Measurements from ENCODE around the gene SNCAIP.
"Not testable (repeated sequence)": the region's sequence is repeated elsewhere in the genome, so short reads cannot be mapped to it uniquely, and the experiment has no call there.

SNCAIP gene

DNA sequence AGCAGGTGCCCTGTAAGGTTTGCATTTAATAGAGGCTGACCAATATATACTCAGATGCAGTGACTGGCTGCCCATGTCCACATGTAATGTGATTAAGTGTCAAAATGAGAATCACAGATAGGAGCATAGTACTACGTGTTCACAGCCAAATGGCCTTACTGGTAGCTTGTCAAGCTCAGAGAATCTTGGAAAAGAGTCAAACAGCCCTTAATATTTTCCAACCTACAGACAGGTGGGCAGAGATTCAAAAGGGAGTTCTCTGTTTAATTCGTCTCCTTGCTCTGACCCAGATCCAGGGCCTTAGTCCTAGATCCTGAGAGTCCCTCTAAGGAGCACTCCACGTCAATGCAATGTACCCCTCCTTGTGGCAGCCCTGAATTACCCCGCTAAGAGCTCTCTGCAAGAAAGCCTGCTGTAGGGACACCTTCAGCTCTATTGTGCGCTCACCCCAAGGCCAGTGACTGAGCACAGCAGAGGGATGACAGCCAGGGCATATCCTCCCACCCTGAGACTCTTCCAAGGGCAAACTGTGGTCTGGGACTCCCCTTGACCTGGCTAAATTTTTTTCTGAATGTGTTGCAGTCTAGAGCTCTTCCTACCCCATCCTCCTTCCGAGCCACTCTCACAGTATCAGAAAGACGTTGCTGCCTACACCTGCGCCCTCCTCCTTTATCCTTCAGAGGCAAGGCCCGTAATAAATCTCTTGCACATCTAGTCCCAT lies 159.2 kb downstream of the SNCAIP start:
- DNase-seq = no peak

DNA sequence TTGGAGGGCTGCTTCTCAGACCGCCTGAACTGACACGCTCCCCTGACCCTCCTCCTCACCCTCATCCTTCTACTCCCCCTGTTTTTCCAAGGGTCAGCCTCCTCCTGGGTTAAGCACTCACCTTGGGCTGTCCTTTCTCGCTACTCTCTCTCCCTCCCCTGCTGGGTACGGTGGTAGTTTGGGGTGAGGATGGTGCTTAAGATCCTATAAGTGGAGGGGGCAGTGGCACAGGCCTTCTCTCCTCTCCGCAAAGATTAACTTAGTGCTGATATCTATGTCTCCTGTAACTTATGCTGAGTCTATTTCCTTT lies 159.7 kb downstream of the SNCAIP start:
- DNase-seq = no peak

GRCh38 chr5:122473138-122473843 lies 161.3 kb downstream of the SNCAIP start:
- no peak for DNase-seq

- no peak for DNase-seq
Observed at GRCh38 chr5:122473941-122474340, 161.9 kb downstream of the SNCAIP start.

- no peak for DNase-seq
Observed at GRCh38 chr5:122478741-122479442, 166.9 kb downstream of the SNCAIP start.

DNA sequence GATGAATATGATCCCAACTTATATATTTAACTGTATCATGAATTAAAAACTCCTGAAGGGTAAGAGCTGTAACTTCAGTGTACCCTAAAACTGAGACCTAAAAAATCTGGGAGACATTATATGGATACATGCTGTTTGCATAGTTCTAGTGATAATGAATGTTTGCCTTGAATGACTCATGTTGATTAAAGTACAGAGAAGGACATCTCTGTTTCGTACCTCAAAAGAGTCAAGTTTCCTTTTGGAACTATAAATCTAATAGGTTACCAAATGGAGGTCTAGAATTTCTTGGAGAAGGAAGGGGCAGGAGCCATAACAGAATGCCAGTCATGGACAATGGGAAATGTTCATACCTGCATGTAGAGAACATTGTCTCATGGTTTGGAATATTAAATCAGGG lies 168.1 kb downstream of the SNCAIP start:
- no peak for DNase-seq

- no peak for DNase-seq
Observed at GRCh38 chr5:122484103-122484502, 172.1 kb downstream of the SNCAIP start.

DNA sequence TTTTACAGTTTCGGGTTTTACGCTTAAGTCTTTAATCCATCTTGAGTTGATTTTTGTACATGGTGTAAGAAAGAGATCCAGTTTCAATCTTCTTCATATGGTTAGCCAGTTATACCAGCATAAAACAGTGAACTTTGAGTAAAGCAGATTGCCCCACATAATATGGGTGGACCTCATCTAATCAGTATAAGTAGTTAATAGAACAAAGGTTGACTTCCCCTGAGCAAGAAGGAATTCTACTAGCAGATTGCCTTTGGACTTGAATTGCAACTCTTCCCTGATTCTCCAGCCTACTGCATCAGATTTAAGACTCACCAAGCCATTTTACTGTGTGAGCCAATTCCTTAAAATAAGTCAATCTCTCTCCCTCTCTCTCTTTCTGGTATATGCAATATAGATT lies 173.2 kb downstream of the SNCAIP start:
- DNase-seq = no peak

- not testable (repeated sequence) for DNase-seq
Observed at GRCh38 chr5:122486616-122487015, 174.6 kb downstream of the SNCAIP start.

- no peak for DNase-seq
Observed at GRCh38 chr5:122490718-122491117, 178.7 kb downstream of the SNCAIP start.

DNA sequence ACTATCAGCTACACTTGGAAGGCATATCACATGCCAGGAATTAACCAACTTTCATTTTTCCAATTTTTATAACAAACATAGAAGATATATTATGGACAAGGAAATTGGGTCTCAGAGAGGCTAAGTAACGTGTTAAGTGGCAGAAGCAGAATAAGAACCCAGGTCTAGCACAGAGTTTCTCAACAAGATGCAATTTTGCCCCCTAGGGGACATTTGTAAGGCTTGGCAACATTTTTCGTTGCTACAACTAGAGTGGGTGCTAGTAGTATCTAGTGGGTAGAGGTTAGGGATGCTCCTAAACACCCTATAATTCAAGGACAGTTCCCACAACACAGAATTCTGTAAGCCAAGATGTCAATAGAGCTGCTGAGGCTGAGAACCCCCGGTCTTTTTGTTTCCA lies 180.6 kb downstream of the SNCAIP start:
- DNase-seq = no peak

DNA sequence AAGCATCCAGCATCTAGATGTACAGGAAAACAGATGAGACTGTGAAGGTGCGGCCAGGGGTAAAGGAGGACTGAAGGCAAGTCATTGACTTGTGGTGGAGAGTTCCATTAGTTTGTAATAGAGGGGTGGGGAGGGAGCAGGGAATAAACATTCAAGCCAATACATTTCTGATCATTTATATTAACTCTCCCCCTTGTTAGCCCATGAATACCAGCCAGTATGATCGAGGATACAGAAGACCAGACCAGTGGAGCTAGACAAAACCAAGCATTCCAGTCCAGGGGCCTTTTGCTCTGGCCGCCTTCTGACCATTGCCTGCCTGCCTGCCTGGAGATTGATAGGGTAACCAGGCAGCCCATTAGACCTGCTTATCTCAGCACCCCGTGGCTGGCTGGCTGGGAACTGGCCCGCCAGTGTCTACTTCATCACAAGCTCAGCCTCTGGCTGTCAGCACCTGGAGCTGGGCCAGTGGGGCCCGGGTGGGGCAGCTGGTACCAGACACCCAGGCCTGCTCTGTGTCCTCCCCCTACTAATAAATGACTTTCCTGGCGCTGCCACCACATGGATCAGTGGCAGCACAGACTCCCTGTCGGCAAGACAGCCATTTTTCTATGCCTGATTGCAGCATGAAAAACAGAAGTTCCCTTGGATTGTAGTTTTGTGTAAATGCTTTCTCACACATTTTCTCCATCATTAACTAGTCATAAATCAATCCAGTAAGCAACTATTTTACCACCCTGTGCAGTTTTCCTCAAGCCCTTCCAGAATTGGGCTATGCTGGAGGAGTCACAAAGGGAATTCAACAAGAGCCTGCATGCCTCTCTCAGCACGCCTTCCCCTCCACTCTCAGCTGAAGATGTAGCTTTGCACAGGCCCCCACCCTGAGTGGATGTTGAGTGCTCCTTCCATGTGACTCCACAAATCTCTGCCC lies 181.3 kb downstream of the SNCAIP start:
- DNase-seq = no peak

DNA sequence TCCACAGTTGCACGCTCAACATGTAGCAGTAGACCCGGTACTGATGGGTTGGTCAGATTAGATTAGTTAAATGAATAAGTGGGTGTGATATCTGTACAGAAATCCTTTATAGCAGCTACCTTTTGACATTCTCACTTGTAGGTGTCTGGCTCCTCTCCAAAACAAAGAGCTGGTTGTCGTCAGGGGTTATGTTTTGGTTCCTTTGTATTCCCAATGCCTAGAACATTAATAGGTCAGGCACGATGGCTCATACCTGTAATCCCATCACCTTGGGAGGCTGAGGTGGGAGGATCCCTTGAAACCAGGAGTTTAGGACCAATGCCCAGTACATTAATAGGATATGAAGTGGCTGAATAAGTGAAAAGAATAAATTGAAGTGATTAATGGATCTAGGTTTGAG lies 182.1 kb downstream of the SNCAIP start:
- no peak for DNase-seq

DNA sequence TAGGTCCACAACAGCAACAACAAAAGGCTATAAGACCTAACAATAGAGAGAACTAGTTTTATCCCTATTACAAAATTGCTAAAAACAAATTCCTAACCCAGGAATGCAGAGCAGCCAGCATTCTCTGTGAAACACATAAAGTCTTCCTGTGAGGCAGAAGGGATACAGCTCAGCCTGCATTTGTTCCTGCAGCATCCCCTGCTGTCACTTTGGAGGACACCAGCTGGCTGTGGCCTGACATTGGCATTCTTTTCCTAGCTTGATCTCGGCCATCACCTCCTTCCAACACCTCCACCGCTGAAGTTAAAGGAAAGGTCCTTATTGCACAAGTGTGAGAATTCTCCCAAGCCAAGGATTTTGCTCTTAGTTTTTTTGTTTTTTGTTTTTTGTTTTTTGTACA lies 186.1 kb downstream of the SNCAIP start:
- no peak for DNase-seq

DNA sequence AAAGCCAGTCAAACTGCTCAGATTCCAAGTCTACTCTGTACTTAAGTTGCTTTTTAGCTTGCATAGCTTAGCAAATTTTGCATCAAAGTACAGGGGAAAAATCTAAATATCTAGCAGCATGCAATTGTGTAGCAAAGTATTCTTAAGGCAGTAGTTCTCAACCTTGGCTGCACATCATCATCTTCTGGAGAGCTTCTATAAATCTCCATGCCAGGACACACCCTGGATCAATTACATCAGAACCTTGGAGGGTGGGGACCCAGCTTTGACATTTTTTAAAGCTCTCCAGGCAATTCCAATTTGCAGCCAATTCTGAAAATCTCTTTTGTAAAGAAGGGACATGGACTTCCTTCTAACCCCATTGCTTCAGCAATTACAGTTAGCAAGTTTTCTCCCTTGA lies 187.5 kb downstream of the SNCAIP start:
- DNase-seq = no peak

GRCh38 chr5:122500245-122501088 lies 188.4 kb downstream of the SNCAIP start:
- DNase-seq = no peak

GRCh38 chr5:122501089-122501435 lies 189.0 kb downstream of the SNCAIP start:
- DNase-seq = no peak

DNA sequence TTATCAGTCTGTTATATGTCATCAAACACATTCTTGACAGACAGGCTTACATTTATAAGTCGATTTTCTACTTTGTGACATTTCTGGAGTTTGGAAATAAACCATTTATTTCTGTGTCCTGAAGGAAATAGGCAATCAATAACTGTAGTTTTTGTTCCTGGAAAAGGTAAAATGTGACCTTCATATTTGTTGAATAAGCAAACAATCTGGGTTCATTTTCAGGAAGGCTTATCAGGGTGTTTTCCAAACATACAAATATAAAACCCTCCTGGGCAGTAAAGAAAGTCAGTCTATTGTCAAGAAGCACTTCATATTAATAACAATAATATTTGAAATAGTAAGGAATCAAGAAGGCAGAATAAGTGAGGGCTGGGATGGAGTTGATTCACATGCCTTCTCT lies 195.0 kb downstream of the SNCAIP start:
- DNase-seq = no peak

GRCh38 chr5:122507581-122507980 lies 195.5 kb downstream of the SNCAIP start:
- no peak for DNase-seq

- no peak for DNase-seq
Observed at GRCh38 chr5:122508623-122509022, 196.6 kb downstream of the SNCAIP start.
